ENCODE results near the gene ZG16.
"Not testable (repeated sequence)": the region's sequence is repeated elsewhere in the genome, so short reads cannot be mapped to it uniquely, and the experiment has no call there.

GRCh38 chr16:29793153-29793552 lies 15.1 kb downstream of the ZG16 start:
- not testable (repeated sequence) for TF ChIP-seq CTCF, POLR2A (IDR thresholded peaks at IDR 0.05)
